Measurements from ENCODE around the gene HS3ST5. TPM values are rescaled to one million over a fixed set of nuclear protein-coding genes. Genes with fewer than 3 reads are reported as not detected.

HS3ST5 gene
- total and polyA plus RNA-seq, 7 donors, result 0.28 to 1.1 (median 0.36) TPM; not detected in 2

DNA sequence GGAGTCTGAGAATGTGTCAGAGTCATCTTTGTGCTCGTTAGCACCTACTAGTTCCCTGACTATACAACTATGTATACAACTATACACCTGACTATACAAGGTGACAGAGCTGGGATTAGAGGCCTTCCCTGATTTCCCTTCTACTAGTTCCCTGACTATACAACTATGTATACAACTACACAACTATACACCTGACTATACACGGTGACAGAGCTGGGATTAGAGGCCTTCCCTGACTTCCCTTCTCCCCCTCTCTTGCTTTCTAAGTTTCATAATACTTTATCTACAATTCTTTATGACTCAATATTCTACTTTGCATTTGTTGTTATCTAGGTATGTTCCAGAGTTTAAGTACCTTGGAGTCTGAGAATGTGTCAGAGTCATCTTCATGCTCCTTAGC is 68.0 kb downstream of the HS3ST5 start:
- Histone ChIP-seq H3K4me3 (no peak overlapping the region), H3K27ac (no peak overlapping the region), H3K9me3 (no peaks in the 10 kb centered on the region), H3K36me3 (no peaks in the 10 kb centered on the region), H3K4me1 (no peaks in the 10 kb centered on the region), H3K27me3 (no peaks in the 10 kb centered on the region)
- intact Hi-C loops (cut with DNase I), result no loop called here
- DNase-seq, result no peak
- TF ChIP-seq, protein P1, sequence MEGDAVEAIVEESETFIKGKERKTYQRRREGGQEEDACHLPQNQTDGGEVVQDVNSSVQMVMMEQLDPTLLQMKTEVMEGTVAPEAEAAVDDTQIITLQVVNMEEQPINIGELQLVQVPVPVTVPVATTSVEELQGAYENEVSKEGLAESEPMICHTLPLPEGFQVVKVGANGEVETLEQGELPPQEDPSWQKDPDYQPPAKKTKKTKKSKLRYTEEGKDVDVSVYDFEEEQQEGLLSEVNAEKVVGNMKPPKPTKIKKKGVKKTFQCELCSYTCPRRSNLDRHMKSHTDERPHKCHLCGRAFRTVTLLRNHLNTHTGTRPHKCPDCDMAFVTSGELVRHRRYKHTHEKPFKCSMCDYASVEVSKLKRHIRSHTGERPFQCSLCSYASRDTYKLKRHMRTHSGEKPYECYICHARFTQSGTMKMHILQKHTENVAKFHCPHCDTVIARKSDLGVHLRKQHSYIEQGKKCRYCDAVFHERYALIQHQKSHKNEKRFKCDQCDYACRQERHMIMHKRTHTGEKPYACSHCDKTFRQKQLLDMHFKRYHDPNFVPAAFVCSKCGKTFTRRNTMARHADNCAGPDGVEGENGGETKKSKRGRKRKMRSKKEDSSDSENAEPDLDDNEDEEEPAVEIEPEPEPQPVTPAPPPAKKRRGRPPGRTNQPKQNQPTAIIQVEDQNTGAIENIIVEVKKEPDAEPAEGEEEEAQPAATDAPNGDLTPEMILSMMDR (IDR thresholded peaks at IDR 0.05), result no peak
- TF ChIP-seq EP300 (IDR thresholded peaks at IDR 0.05), result no peak
- TF ChIP-seq POLR2AphosphoS5 (IDR thresholded peaks at IDR 0.05), result no peak
- no peak for TF ChIP-seq POLR2A (IDR thresholded peaks at IDR 0.05)
- 50 to 78% methylated on average over 2 of the region's 2 CpGs for WGBS, 2 donors

DNA sequence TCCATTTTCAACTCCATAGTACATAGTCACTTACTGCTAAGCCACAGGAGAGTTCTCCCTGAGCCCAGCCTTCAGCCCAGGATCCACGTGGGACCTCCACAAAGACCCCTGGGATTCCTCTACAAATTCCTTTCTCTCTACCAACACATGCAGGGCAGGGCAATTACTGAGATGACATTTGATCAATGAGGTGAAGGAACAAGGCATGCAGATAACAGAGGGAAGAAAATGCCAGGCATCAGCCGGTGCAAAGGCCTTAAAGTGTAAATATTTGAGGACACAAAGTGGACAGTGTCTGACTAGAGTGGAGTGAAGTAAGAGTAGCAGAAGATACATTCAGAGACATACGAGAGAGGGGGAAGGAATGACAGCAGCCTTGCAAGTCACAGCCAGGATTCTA is 70.2 kb downstream of the HS3ST5 start:
- H3K27me3 ChIP-seq, result no peaks in the 10 kb centered on the region
- no peak overlapping the region for H3K27ac ChIP-seq
- 31 to 55% methylated on average over 3 of the region's 3 CpGs for WGBS, 2 donors
- no peaks in the 10 kb centered on the region for H3K36me3 ChIP-seq
- H3K4me1 ChIP-seq, result no peaks in the 10 kb centered on the region
- H3K9me3 ChIP-seq, result no peaks in the 10 kb centered on the region
- intact Hi-C loops (cut with DNase I), result no loop called here
- TF ChIP-seq, protein P1 (IDR thresholded peaks at IDR 0.05), result no peak
- TF ChIP-seq POLR2AphosphoS5 (IDR thresholded peaks at IDR 0.05), result no peak
- no peak for TF ChIP-seq POLR2A (IDR thresholded peaks at IDR 0.05)
- no peak for TF ChIP-seq EP300 (IDR thresholded peaks at IDR 0.05)
- DNase-seq, result no peak
- no peak overlapping the region for H3K4me3 ChIP-seq

DNA sequence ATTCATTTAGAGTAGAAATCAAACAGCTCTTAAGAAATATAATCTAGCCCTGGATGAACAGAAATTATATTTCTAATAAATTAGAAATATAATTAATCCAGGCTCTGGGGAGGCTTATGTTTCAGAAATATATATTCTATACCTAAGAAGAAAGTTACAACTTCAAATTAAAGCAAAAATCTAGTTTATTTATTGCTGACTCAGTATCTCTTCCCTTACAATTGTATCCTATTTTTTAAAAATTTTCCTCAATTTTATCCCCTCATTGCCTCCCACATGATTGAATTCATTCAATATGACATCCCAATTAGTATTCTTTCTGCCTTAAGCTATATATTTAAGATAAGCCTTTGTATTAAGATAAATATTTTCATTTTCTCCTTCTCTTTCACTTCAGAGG is 71.4 kb downstream of the HS3ST5 start:
- Histone ChIP-seq H3K9me3 (no peaks in the 10 kb centered on the region), H3K27ac (no peak overlapping the region), H3K4me3 (no peak overlapping the region), H3K4me1 (no peaks in the 10 kb centered on the region), H3K36me3 (no peaks in the 10 kb centered on the region), H3K27me3 (no peaks in the 10 kb centered on the region)
- intact Hi-C loops (cut with DNase I), result no loop called here
- TF ChIP-seq, protein P1 (IDR thresholded peaks at IDR 0.05), result no peak
- TF ChIP-seq POLR2AphosphoS5 (IDR thresholded peaks at IDR 0.05) (no peak), POLR2A (IDR thresholded peaks at IDR 0.05) (no peak), EP300 (IDR thresholded peaks at IDR 0.05) (no peak)
- no peak for DNase-seq

- H3K36me3 ChIP-seq, result no peaks in the 10 kb centered on the region
- no peak overlapping the region for H3K27ac ChIP-seq
- no peak for DNase-seq
- TF ChIP-seq, protein P1 (IDR thresholded peaks at IDR 0.05), result no peak
- TF ChIP-seq POLR2AphosphoS5 (IDR thresholded peaks at IDR 0.05), result no peak
- no peak for TF ChIP-seq EP300 (IDR thresholded peaks at IDR 0.05)
- TF ChIP-seq POLR2A (IDR thresholded peaks at IDR 0.05), result no peak
- no peak overlapping the region for H3K4me3 ChIP-seq
- H3K27me3 ChIP-seq, result no peaks in the 10 kb centered on the region
- H3K4me1 ChIP-seq, result no peaks in the 10 kb centered on the region
- intact Hi-C loops (cut with DNase I), result no loop called here
- H3K9me3 ChIP-seq, result no peaks in the 10 kb centered on the region
- WGBS, 2 donors, result 90 to 94% methylated on average over 3 of the region's 3 CpGs
These were observed 74.9 kb downstream of the HS3ST5 start for GRCh38 chr6:114267897-114268296.

GRCh38 chr6:114260810-114261209 is 82.0 kb downstream of the HS3ST5 start:
- H3K4me1 ChIP-seq, result no peaks in the 10 kb centered on the region
- DNase-seq, result no peak
- no peaks in the 10 kb centered on the region for H3K9me3 ChIP-seq
- H3K36me3 ChIP-seq, result no peaks in the 10 kb centered on the region
- no peak overlapping the region for H3K4me3 ChIP-seq
- intact Hi-C loops (cut with DNase I), result no loop called here
- H3K27me3 ChIP-seq, result no peaks in the 10 kb centered on the region
- WGBS, 2 donors, result 64 to 78% methylated on average over 3 of the region's 3 CpGs
- no peak for TF ChIP-seq EP300 (IDR thresholded peaks at IDR 0.05)
- TF ChIP-seq POLR2AphosphoS5 (IDR thresholded peaks at IDR 0.05), result no peak
- H3K27ac ChIP-seq, result no peak overlapping the region

All from sigmoid colon (tissue), 7 donors.